Mucosa of rectum (tissue), 2 donors: ENCODE data around the gene SP140.

ENCODE experiments used
- H3K27ac ChIP-seq, 2 donors: one replicate each; pipeline ENCODE4 v1.7.0; 2013; ENCODE audit warnings: inconsistent platforms in 2 of 2, low read depth in 2 of 2, low read length in 2 of 2
- H3K27me3 ChIP-seq, 2 donors: one replicate each; pipeline ENCODE4 v1.7.0; 2013; ENCODE audit warnings: low read length in 2 of 2; ENCODE audit not compliant: control insufficient read depth in 2 of 2, insufficient read depth in 2 of 2
- H3K36me3 ChIP-seq, 2 donors: one replicate each; pipeline ENCODE4 v1.7.0; 2013; ENCODE audit warnings: low read length in 2 of 2; ENCODE audit not compliant: control insufficient read depth in 2 of 2, insufficient read depth in 2 of 2
- H3K4me1 ChIP-seq, 2 donors: one replicate each; pipeline ENCODE4 v1.7.0; 2013; ENCODE audit warnings: low read length in 2 of 2, mild to moderate bottlenecking in 1 of 2; ENCODE audit not compliant: control insufficient read depth in 2 of 2, insufficient read depth in 2 of 2
- H3K4me3 ChIP-seq, 2 donors: one replicate each; pipeline ENCODE4 v1.7.0; 2013; ENCODE audit warnings: low read length in 2 of 2
- H3K9ac ChIP-seq, 2 donors: one replicate each; pipeline ENCODE4 v1.7.0; 2013; ENCODE audit warnings: low read length in 2 of 2, low read depth in 1 of 2, mild to moderate bottlenecking in 1 of 2
- H3K9me3 ChIP-seq, 2 donors: one replicate each; pipeline ENCODE4 v1.7.0; 2013; ENCODE audit warnings: low read length in 2 of 2; ENCODE audit not compliant: control insufficient read depth in 2 of 2
- donor health status: healthy.
- donor health status: Normal muscosa, but diverticular disease.

SP140 gene

GRCh38 chr2:230323385-230324106 lies 98.0 kb downstream of the SP140 start:
- H3K4me1 ChIP-seq = peaks cover 9 to 14% of the 10 kb centered on the region in 2 donors
- H3K27ac ChIP-seq = no peak overlapping the region
- no peak overlapping the region for H3K4me3 ChIP-seq
- H3K27me3 ChIP-seq = no peaks in the 10 kb centered on the region
- no peak overlapping the region for H3K9ac ChIP-seq
- no peaks in the 10 kb centered on the region for H3K36me3 ChIP-seq
- H3K9me3 ChIP-seq = no peaks in the 10 kb centered on the region

GRCh38 chr2:230324503-230324902 lies 99.0 kb downstream of the SP140 start:
- no peak overlapping the region for H3K4me3 ChIP-seq
- peaks cover 0 to 2% of the 10 kb centered on the region in 2 donors for H3K36me3 ChIP-seq
- H3K9me3 ChIP-seq = no peaks in the 10 kb centered on the region
- H3K27me3 ChIP-seq = no peaks in the 10 kb centered on the region
- no peak overlapping the region for H3K27ac ChIP-seq
- H3K4me1 ChIP-seq = peaks cover 4 to 14% of the 10 kb centered on the region in 2 donors
- H3K9ac ChIP-seq = no peak overlapping the region

GRCh38 chr2:230325316-230326243 lies 100.0 kb downstream of the SP140 start:
- no peak overlapping the region for H3K4me3 ChIP-seq
- peaks cover 0 to 2% of the 10 kb centered on the region in 2 donors for H3K36me3 ChIP-seq
- H3K27me3 ChIP-seq = no peaks in the 10 kb centered on the region
- H3K27ac ChIP-seq = no peak overlapping the region
- peaks cover 4 to 14% of the 10 kb centered on the region in 2 donors for H3K4me1 ChIP-seq
- H3K9me3 ChIP-seq = no peaks in the 10 kb centered on the region
- no peak overlapping the region for H3K9ac ChIP-seq

GRCh38 chr2:230326453-230327417 lies 101.2 kb downstream of the SP140 start, which contains the start of gene SP140L:
SP140L (plus strand) TSS chr2:230327193; CDS start chr2:230327270, 77 bp downstream.
- H3K9ac ChIP-seq = peak within 1 kb of the TSS; percentile 69 to 75
- peak within 1 kb of the TSS; percentile 89 to 91 for H3K27ac ChIP-seq
- H3K36me3 ChIP-seq = peaks cover 0 to 2% of the 10 kb centered on the region in 2 donors
- no peaks in the 10 kb centered on the region for H3K27me3 ChIP-seq
- no peaks in the 10 kb centered on the region for H3K9me3 ChIP-seq
- H3K4me1 ChIP-seq = peaks cover 4 to 14% of the 10 kb centered on the region in 2 donors
- H3K4me3 ChIP-seq = peak within 1 kb of the TSS; percentile 72 to 88

GRCh38 chr2:230327418-230328154 lies 102.0 kb downstream of the SP140 start:
- H3K4me3 ChIP-seq = peak overlapping the region; percentile 72 to 88

GRCh38 chr2:230328155-230328458 lies 102.6 kb downstream of the SP140 start:
- Histone ChIP-seq H3K9me3 (no peaks in the 10 kb centered on the region), H3K4me3 (peak overlapping the region; percentile 17 to 88), H3K27ac (peak overlapping the region in 1 of 2 donors; percentile 89), H3K27me3 (no peaks in the 10 kb centered on the region), H3K4me1 (peaks cover 4 to 14% of the 10 kb centered on the region in 2 donors), H3K36me3 (peaks cover 0 to 2% of the 10 kb centered on the region in 2 donors), H3K9ac (no peak overlapping the region)

More at GRCh38 chr2:230327418-230328154, 102.0 kb downstream of the SP140 start:
- Histone ChIP-seq H3K27me3 (no peaks in the 10 kb centered on the region), H3K9me3 (no peaks in the 10 kb centered on the region), H3K4me1 (peaks cover 4 to 14% of the 10 kb centered on the region in 2 donors), H3K9ac (peak overlapping the region; percentile 46 to 48), H3K36me3 (peaks cover 0 to 2% of the 10 kb centered on the region in 2 donors), H3K27ac (peak overlapping the region; percentile 89 to 91)

GRCh38 chr2:230329946-230330605 lies 104.5 kb downstream of the SP140 start:
- Histone ChIP-seq H3K9me3 (no peaks in the 10 kb centered on the region), H3K36me3 (peaks cover 0 to 2% of the 10 kb centered on the region in 2 donors), H3K9ac (no peak overlapping the region), H3K27me3 (no peaks in the 10 kb centered on the region), H3K27ac (no peak overlapping the region), H3K4me1 (peaks cover 4 to 14% of the 10 kb centered on the region in 2 donors), H3K4me3 (no peak overlapping the region)

- H3K27me3 ChIP-seq = no peaks in the 10 kb centered on the region
- peaks cover 0 to 2% of the 10 kb centered on the region in 2 donors for H3K36me3 ChIP-seq
- H3K27ac ChIP-seq = no peak overlapping the region
- H3K9me3 ChIP-seq = no peaks in the 10 kb centered on the region
- H3K9ac ChIP-seq = no peak overlapping the region
- H3K4me1 ChIP-seq = peaks cover 4 to 14% of the 10 kb centered on the region in 2 donors
- no peak overlapping the region for H3K4me3 ChIP-seq
These were observed 105.2 kb downstream of the SP140 start for GRCh38 chr2:230330725-230331124.

- no peaks in the 10 kb centered on the region for H3K36me3 ChIP-seq
- no peak overlapping the region for H3K27ac ChIP-seq
- no peaks in the 10 kb centered on the region for H3K9me3 ChIP-seq
- no peak overlapping the region for H3K9ac ChIP-seq
- H3K4me3 ChIP-seq = no peak overlapping the region
- H3K27me3 ChIP-seq = no peaks in the 10 kb centered on the region
- no peaks in the 10 kb centered on the region for H3K4me1 ChIP-seq
These were observed 109.9 kb downstream of the SP140 start for GRCh38 chr2:230335461-230335863.
